ENCODE measurements around the gene SMIM20. TPM values are rescaled to one million over a fixed set of nuclear protein-coding genes. Genes with fewer than 3 reads are reported as not detected.

Gene SMIM20
- total and polyA plus RNA-seq, 4 donors, result 11.1 to 25.0 (median 20.4) TPM

DNA sequence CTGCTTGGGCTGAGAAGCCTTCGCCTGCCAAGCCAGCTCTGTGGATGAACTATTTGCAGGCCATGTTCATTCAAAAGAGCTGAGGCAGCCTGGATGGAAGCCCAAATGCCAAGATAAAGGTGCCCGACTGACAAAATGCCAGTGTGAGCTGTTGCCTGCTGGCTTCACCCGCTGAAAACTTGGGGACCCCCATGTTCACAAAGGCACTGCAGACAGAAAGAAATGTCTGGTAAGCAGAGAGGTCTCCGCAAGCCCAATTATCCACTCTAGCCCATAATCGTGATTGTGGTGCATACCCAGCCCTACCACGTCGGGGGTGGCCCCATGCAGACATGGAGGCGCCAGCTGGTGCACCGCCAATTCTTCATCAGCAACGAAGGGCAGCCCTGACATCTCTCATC, 13.0 kb upstream of the SMIM20 start:
- no peaks in the 10 kb centered on the region for H3K9me3 ChIP-seq (ENCODE audit: control insufficient read depth in 4 of 4, low read length in 3 of 4)
- no peak overlapping the region for H3K27ac ChIP-seq (ENCODE audit: low read depth in 1 of 2, low read length in 2 of 2)
- no peaks in the 10 kb centered on the region for H3K36me3 ChIP-seq (ENCODE audit: control insufficient read depth in 4 of 4, insufficient read depth in 3 of 4, low read depth in 1 of 4, low read length in 3 of 4)
- H3K9ac ChIP-seq (ENCODE audit: low read depth in 1 of 2, low read length in 2 of 2), result no peak overlapping the region
- TF ChIP-seq, protein P1, sequence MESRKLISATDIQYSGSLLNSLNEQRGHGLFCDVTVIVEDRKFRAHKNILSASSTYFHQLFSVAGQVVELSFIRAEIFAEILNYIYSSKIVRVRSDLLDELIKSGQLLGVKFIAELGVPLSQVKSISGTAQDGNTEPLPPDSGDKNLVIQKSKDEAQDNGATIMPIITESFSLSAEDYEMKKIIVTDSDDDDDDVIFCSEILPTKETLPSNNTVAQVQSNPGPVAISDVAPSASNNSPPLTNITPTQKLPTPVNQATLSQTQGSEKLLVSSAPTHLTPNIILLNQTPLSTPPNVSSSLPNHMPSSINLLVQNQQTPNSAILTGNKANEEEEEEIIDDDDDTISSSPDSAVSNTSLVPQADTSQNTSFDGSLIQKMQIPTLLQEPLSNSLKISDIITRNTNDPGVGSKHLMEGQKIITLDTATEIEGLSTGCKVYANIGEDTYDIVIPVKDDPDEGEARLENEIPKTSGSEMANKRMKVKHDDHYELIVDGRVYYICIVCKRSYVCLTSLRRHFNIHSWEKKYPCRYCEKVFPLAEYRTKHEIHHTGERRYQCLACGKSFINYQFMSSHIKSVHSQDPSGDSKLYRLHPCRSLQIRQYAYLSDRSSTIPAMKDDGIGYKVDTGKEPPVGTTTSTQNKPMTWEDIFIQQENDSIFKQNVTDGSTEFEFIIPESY (IDR thresholded peaks at IDR 0.05), result no peak
- TF ChIP-seq SP1 (IDR thresholded peaks at IDR 0.05) (no peak), JUND (IDR thresholded peaks at IDR 0.05) (no peak), EGR1 (IDR thresholded peaks at IDR 0.05; ENCODE audit: low read depth in 2 of 2) (no peak), FOXA2 (IDR thresholded peaks at IDR 0.05) (no peak), FOXA1 (IDR thresholded peaks at IDR 0.05) (no peak), HNF4G (IDR thresholded peaks at IDR 0.05) (no peak)
- no peaks in the 10 kb centered on the region for H3K27me3 ChIP-seq (ENCODE audit: control insufficient read depth in 4 of 4, insufficient read depth in 4 of 4, low read length in 3 of 4)
- DNase-seq (ENCODE audit: low spot score), result no peak
- no peaks in the 10 kb centered on the region for H3K4me1 ChIP-seq (ENCODE audit: control insufficient read depth in 4 of 4, insufficient read depth in 4 of 4, low read length in 3 of 4)
- 92% methylated on average over 10 of the region's 10 CpGs for WGBS
- no peak overlapping the region for H3K4me3 ChIP-seq (ENCODE audit: low read depth in 1 of 3, low read length in 3 of 3)

DNA sequence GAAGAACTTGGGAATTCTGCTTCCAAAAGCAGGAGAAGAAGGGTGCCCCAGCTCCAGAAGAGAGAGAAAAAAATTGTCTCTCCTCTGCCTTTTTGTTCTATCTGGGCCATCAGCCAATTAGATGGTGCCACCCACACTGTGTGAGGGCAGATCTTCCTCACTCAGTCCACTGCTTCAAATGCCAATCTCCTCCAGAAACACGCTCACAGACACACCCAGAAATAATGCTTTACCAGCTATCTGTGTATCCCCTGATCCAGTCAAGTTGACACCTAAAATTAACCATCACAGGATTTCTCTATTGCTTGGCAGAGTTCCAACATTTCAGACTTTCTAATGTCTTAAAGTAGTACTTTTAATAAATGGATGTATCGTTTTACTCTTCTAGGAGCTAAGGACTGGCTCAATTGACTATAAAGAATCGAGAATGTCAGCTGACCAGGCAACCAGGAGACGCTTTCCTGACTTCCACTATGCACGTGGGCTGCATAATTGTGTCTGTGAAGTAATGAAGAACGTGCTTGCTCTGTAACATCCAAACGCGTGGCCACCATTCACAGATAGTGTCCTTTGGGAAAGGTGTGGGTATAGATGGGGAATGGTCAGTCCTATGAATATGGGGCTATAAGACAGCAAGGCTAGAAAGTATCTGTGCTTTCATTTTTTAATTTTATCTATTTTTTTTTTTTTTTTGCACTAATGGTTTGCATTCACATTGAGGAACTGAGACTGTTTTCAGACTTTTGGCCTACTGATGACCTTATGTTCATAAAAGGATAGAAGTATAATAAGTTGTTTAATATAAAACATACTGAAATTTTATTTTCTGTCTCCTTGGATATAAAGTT, 9.9 kb upstream of the SMIM20 start:
- no peak overlapping the region for H3K27ac ChIP-seq (ENCODE audit: low read depth in 1 of 2, low read length in 2 of 2)
- TF ChIP-seq SP1 (IDR thresholded peaks at IDR 0.05), result no peak
- TF ChIP-seq, protein P2, sequence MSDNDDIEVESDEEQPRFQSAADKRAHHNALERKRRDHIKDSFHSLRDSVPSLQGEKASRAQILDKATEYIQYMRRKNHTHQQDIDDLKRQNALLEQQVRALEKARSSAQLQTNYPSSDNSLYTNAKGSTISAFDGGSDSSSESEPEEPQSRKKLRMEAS (IDR thresholded peaks at IDR 0.05), result no peak
- no peak for TF ChIP-seq RAD21 (IDR thresholded peaks at IDR 0.05)
- TF ChIP-seq EGR1 (IDR thresholded peaks at IDR 0.05; ENCODE audit: low read depth in 2 of 2), result no peak
- no peak for TF ChIP-seq RXRA (IDR thresholded peaks at IDR 0.05)
- TF ChIP-seq, protein P3, sequence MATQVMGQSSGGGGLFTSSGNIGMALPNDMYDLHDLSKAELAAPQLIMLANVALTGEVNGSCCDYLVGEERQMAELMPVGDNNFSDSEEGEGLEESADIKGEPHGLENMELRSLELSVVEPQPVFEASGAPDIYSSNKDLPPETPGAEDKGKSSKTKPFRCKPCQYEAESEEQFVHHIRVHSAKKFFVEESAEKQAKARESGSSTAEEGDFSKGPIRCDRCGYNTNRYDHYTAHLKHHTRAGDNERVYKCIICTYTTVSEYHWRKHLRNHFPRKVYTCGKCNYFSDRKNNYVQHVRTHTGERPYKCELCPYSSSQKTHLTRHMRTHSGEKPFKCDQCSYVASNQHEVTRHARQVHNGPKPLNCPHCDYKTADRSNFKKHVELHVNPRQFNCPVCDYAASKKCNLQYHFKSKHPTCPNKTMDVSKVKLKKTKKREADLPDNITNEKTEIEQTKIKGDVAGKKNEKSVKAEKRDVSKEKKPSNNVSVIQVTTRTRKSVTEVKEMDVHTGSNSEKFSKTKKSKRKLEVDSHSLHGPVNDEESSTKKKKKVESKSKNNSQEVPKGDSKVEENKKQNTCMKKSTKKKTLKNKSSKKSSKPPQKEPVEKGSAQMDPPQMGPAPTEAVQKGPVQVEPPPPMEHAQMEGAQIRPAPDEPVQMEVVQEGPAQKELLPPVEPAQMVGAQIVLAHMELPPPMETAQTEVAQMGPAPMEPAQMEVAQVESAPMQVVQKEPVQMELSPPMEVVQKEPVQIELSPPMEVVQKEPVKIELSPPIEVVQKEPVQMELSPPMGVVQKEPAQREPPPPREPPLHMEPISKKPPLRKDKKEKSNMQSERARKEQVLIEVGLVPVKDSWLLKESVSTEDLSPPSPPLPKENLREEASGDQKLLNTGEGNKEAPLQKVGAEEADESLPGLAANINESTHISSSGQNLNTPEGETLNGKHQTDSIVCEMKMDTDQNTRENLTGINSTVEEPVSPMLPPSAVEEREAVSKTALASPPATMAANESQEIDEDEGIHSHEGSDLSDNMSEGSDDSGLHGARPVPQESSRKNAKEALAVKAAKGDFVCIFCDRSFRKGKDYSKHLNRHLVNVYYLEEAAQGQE (IDR thresholded peaks at IDR 0.05), result no peak
- TF ChIP-seq HNF4G (IDR thresholded peaks at IDR 0.05), result no peak
- no peak overlapping the region for H3K4me3 ChIP-seq (ENCODE audit: low read depth in 1 of 3, low read length in 3 of 3)
- no peaks in the 10 kb centered on the region for H3K27me3 ChIP-seq (ENCODE audit: control insufficient read depth in 4 of 4, insufficient read depth in 4 of 4, low read length in 3 of 4)
- DNase-seq (ENCODE audit: low spot score), result no peak
- H3K9me3 ChIP-seq (ENCODE audit: control insufficient read depth in 4 of 4, low read length in 3 of 4), result no peaks in the 10 kb centered on the region
- 83% methylated on average over 8 of the region's 8 CpGs for WGBS
- H3K4me1 ChIP-seq (ENCODE audit: control insufficient read depth in 4 of 4, insufficient read depth in 4 of 4, low read length in 3 of 4), result no peaks in the 10 kb centered on the region
- no peak overlapping the region for H3K9ac ChIP-seq (ENCODE audit: low read depth in 1 of 2, low read length in 2 of 2)
- H3K36me3 ChIP-seq (ENCODE audit: control insufficient read depth in 4 of 4, insufficient read depth in 3 of 4, low read depth in 1 of 4, low read length in 3 of 4), result no peaks in the 10 kb centered on the region

DNA sequence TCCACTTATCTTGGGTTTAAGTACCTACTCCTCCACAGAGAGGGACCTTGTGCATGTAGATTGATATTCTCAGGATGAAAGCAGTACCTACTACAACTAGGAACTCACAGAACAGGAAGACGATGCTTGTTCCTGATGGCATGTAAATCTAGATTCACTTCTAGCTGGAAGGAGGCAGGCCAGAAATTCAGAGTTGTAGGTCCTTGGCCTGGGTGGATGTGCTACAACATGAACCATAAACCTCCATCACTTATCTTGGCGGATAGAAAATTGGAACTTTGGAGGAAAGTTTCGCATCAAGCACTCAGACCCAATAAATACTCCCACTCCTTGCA, 9.3 kb upstream of the SMIM20 start:
- Histone ChIP-seq H3K36me3 (ENCODE audit: control insufficient read depth in 4 of 4, insufficient read depth in 3 of 4, low read depth in 1 of 4, low read length in 3 of 4) (no peaks in the 10 kb centered on the region), H3K4me1 (ENCODE audit: control insufficient read depth in 4 of 4, insufficient read depth in 4 of 4, low read length in 3 of 4) (no peaks in the 10 kb centered on the region), H3K27me3 (ENCODE audit: control insufficient read depth in 4 of 4, insufficient read depth in 4 of 4, low read length in 3 of 4) (no peaks in the 10 kb centered on the region), H3K9ac (ENCODE audit: low read depth in 1 of 2, low read length in 2 of 2) (no peak overlapping the region), H3K27ac (ENCODE audit: low read depth in 1 of 2, low read length in 2 of 2) (no peak overlapping the region), H3K9me3 (ENCODE audit: control insufficient read depth in 4 of 4, low read length in 3 of 4) (no peaks in the 10 kb centered on the region), H3K4me3 (ENCODE audit: low read depth in 1 of 3, low read length in 3 of 3) (no peak overlapping the region)
- WGBS, result 95% methylated on average over 3 of the region's 3 CpGs
- DNase-seq (ENCODE audit: low spot score), result no peak
- no peak for TF ChIP-seq GABPA (IDR thresholded peaks at IDR 0.05 in 1 of 2, conservative IDR thresholded peaks at IDR 0.05 in 1 of 2)
- TF ChIP-seq, protein P2 (IDR thresholded peaks at IDR 0.05), result no peak
- TF ChIP-seq RXRA (IDR thresholded peaks at IDR 0.05), result no peak
- no peak for TF ChIP-seq JUND (IDR thresholded peaks at IDR 0.05)
- TF ChIP-seq FOXA2 (IDR thresholded peaks at IDR 0.05), result no peak
- TF ChIP-seq, protein P1 (IDR thresholded peaks at IDR 0.05), result no peak
- no peak for TF ChIP-seq HNF4A (conservative IDR thresholded peaks at IDR 0.05)
- TF ChIP-seq FOXA1 (IDR thresholded peaks at IDR 0.05), result no peak
- TF ChIP-seq, protein P3 (IDR thresholded peaks at IDR 0.05), result no peak
- no peak for TF ChIP-seq NR2F2 (IDR thresholded peaks at IDR 0.05)

Data from liver (tissue), 9 donors.